B cell (primary cell): Measurements from ENCODE around the gene KLHL36.

Source experiments
- CTCF ChIP-seq: fragments of 200-600 bp; IDR thresholded peaks from one replicate; pipeline ENCODE4 v1.8.0; 2022; ENCODE audit warnings: antibody characterized with exemption, mild to moderate bottlenecking
- EZH2 ChIP-seq: IDR thresholded peaks from 2 replicates; pipeline ENCODE4 v1.6.1; 2012; ENCODE audit warnings: borderline replicate concordance, low read depth, mild to moderate bottlenecking, moderate library complexity, low read length; ENCODE audit not compliant: insufficient read depth, poor library complexity, severe bottlenecking

- TF ChIP-seq CTCF (no peak), EZH2 (no peak)
Observed at GRCh38 chr16:84661418-84662060, 13.2 kb downstream of the KLHL36 start.
